Bronchial epithelial cell (primary cell): Measurements from ENCODE around the gene TERT. TPM values are rescaled to one million over a fixed set of nuclear protein-coding genes. Genes with fewer than 3 reads are reported as not detected.
A peak's percentile ranks its signal among the peaks of the same experiment; 100 is the strongest.

Experiments
- DNase-seq: peaks from one replicate; pipeline ENCODE4 v3.0.0-alpha.2; 2010; ENCODE audit warnings: low read depth
- FAIRE-seq: peaks from 2 replicates; lab custom pipeline; 2011; peaks lifted over from hg19 to GRCh38; lab: Jason Lieb, UNC
- H3K27me3 ChIP-seq: 2 replicates; pipeline ENCODE4 v1.5.1; 2011; ENCODE audit warnings: low read length; ENCODE audit not compliant: control insufficient read depth, insufficient read depth
- H3K36me3 ChIP-seq: 2 replicates; pipeline ENCODE4 v1.5.1; 2011; ENCODE audit warnings: low read length; ENCODE audit not compliant: control insufficient read depth, insufficient read depth
- H3K4me3 ChIP-seq: 2 replicates; pipeline ENCODE4 v1.5.1; 2011; ENCODE audit warnings: mild to moderate bottlenecking, low read depth, low read length, control low read depth
- total RNA-seq: library from RNA; depleted of rRNA; stranded (reverse); fragments of >200 nt; gene quantifications from 2 replicates; pipeline ENCODE4 v1.2.1, GENCODE V29; 2014
- TF ChIP-seq, protein P1 (sequence below): IDR thresholded peaks from 2 replicates; pipeline ENCODE4 v1.5.1; 2011; ENCODE audit warnings: mild to moderate bottlenecking, moderate library complexity, low read length, control low read depth, inconsistent platforms; ENCODE audit not compliant: insufficient read depth, severe bottlenecking

The TERT gene
- total RNA-seq, 1 donor from 2014 or later, result not detected

DNA sequence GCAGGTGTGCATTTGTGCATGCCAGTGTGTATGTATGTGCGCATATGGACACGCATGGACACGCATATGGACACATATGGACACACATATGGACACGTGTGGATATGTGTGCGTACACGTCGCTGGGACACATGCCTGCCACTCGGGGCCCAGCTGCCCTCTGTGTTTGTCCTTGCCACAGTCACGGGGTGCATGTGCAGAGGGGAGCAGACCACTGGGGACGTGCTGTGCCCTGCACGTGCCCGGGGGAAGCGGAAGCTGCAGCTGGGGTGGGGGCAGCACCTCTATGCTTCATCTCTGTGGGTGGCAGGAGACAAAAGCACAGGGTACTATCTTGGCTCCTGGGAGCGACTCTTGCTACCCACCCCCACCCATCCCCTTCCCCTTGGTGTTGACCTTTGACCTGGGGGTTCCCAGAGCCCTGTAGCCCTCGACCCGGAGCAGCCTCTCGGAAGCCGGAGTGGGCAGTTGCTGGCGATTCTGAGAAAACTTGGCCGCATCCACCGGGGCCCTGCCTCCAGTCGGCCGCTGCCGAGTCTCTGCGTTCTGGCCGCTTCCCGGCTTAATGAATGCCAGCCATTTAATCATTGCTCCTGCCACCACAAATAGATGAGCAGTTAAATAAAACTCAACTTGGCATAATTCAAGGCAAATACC lies 72.1 kb downstream of the TERT start:
- H3K4me3 ChIP-seq, result no peak overlapping the region
- H3K36me3 ChIP-seq, result no peaks in the 10 kb centered on the region
- FAIRE-seq (no peak), DNase-seq (no peak)
- no peaks in the 10 kb centered on the region for H3K27me3 ChIP-seq
- TF ChIP-seq, protein P1, sequence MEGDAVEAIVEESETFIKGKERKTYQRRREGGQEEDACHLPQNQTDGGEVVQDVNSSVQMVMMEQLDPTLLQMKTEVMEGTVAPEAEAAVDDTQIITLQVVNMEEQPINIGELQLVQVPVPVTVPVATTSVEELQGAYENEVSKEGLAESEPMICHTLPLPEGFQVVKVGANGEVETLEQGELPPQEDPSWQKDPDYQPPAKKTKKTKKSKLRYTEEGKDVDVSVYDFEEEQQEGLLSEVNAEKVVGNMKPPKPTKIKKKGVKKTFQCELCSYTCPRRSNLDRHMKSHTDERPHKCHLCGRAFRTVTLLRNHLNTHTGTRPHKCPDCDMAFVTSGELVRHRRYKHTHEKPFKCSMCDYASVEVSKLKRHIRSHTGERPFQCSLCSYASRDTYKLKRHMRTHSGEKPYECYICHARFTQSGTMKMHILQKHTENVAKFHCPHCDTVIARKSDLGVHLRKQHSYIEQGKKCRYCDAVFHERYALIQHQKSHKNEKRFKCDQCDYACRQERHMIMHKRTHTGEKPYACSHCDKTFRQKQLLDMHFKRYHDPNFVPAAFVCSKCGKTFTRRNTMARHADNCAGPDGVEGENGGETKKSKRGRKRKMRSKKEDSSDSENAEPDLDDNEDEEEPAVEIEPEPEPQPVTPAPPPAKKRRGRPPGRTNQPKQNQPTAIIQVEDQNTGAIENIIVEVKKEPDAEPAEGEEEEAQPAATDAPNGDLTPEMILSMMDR, result no peak

DNA sequence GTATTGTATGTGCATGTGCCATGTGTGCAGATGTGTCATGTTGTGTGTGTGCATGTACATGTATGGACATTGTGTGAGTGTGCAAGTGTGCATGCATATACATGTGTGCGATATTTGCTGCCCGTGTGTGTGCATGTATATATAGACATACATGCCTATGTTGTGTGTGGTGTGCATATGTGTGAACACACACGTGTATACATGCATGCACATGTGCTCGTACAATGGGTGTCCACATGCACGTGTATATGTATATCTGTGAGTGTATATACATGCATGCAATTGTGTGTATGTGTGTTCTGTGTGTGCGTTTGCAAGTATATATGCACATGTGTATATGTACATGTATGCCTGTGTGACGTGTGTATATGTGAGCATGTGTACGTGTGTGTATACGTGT lies 72.7 kb downstream of the TERT start:
- TF ChIP-seq, protein P1, result no peak
- FAIRE-seq, result no peak
- H3K36me3 ChIP-seq, result no peaks in the 10 kb centered on the region
- H3K27me3 ChIP-seq, result no peaks in the 10 kb centered on the region
- H3K4me3 ChIP-seq, result no peak overlapping the region
- DNase-seq, result no peak

DNA sequence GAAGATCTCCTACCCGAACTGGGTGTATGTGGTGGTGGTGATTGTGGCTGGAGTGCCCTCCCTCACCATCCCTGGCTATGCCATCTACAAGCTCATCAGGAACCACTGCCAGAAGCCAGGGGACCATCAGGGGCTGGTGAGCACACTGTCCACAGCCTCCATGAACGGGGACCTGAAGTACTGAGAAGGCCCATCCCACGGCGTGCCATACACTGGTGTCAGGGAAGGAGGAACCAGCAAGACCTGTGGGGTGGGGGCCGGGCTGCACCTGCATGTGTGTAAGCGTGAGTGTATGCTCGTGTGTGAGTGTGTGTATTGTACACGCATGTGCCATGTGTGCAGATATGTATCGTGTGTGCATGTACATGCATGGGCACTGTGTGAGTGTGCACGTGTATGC lies 73.1 kb downstream of the TERT start:
- Histone ChIP-seq H3K4me3 (no peak overlapping the region), H3K36me3 (no peaks in the 10 kb centered on the region), H3K27me3 (no peaks in the 10 kb centered on the region)
- TF ChIP-seq, protein P1, result no peak
- DNase-seq, result no peak
- peak; percentile 96 for FAIRE-seq

DNA sequence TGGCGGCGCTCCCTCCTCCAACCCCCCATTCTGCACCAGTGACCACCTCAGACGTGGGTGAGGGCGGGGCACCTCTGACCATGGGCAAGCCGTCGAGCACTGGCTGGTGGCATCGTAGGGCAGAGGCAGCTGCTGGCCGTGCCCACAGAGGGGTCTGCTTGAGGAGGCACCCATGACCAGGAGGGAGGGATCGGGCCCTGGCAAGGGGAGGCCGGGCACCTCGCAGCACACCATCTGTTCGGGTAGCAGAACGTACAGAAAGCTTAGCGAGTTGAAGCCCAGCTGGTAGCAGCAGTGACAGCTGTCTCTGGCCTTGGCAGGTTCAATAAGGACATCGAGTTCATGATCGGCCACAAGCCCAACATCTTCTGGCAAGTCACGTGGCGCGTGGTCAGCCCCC lies 74.0 kb downstream of the TERT start:
- no peaks in the 10 kb centered on the region for H3K27me3 ChIP-seq
- H3K36me3 ChIP-seq, result no peaks in the 10 kb centered on the region
- FAIRE-seq (no peak), DNase-seq (no peak)
- no peak overlapping the region for H3K4me3 ChIP-seq
- TF ChIP-seq, protein P1, result no peak

DNA sequence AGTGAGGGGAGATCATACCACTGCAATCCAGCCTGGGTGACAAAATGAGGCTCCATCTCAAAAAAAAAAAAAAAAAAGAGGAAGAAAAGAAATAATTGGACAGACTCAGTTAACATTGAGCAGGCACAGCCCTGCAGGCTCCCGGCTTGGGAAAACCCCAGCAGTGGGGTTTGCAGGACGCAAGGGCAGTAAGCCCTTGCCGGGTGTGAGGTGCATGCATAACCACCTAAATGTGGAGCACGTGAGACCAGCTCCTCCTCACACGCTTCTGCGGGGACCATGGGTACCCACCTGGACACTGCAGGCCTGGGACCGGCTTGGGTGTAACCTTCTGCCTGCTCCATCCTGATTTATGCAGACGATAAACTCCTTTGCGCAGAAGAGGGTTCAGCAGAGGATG lies 74.5 kb downstream of the TERT start:
- Histone ChIP-seq H3K27me3 (no peaks in the 10 kb centered on the region), H3K4me3 (no peak overlapping the region), H3K36me3 (no peaks in the 10 kb centered on the region)
- TF ChIP-seq, protein P1, result no peak
- FAIRE-seq (no peak), DNase-seq (no peak)

DNA sequence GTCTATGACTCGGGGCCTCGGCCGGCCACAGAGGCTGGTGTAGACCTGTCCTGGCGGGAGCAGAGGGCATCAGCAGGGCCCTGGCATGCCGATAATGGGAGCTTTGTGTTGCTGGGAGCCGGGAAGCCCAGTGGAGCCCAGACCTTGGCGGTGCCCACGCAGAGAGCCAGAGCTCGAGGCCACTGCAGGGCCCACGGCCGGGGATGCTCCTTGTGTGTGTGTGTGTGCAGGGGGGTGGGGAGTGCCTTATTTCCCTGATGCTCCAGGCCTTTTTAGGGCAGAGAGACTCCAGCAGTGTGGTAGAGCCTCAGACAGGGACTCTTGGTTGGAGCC lies 75.1 kb downstream of the TERT start:
- H3K4me3 ChIP-seq, result no peak overlapping the region
- H3K27me3 ChIP-seq, result no peaks in the 10 kb centered on the region
- DNase-seq, result no peak
- TF ChIP-seq, protein P1, result no peak
- no peaks in the 10 kb centered on the region for H3K36me3 ChIP-seq
- FAIRE-seq, result no peak
